Muscle of back (tissue), 11 donors: Measurements from ENCODE around the gene DCAF10. TPM values are rescaled to one million over a fixed set of nuclear protein-coding genes. Genes with fewer than 3 reads are reported as not detected.
"Not testable (repeated sequence)": the region's sequence is repeated elsewhere in the genome, so short reads cannot be mapped to it uniquely, and the experiment has no call there.

Experiments
- DNase-seq, 3 donors: peaks; one replicate each; pipeline versions ENCODE4 v3.0.0 to v3.0.0-alpha.2; 2013
- polyA plus RNA-seq, 10 donors: library from polyadenylated mRNA; unstranded; fragments of 120-200 nt; gene quantifications; one replicate each; pipeline ENCODE4 v1.2.1, GENCODE V29; 2013; ENCODE audit not compliant: insufficient read length in 10 of 10

DCAF10 gene
- polyA plus RNA-seq, 10 donors: 18.5 to 32.2 (median 25.1) TPM

DNA sequence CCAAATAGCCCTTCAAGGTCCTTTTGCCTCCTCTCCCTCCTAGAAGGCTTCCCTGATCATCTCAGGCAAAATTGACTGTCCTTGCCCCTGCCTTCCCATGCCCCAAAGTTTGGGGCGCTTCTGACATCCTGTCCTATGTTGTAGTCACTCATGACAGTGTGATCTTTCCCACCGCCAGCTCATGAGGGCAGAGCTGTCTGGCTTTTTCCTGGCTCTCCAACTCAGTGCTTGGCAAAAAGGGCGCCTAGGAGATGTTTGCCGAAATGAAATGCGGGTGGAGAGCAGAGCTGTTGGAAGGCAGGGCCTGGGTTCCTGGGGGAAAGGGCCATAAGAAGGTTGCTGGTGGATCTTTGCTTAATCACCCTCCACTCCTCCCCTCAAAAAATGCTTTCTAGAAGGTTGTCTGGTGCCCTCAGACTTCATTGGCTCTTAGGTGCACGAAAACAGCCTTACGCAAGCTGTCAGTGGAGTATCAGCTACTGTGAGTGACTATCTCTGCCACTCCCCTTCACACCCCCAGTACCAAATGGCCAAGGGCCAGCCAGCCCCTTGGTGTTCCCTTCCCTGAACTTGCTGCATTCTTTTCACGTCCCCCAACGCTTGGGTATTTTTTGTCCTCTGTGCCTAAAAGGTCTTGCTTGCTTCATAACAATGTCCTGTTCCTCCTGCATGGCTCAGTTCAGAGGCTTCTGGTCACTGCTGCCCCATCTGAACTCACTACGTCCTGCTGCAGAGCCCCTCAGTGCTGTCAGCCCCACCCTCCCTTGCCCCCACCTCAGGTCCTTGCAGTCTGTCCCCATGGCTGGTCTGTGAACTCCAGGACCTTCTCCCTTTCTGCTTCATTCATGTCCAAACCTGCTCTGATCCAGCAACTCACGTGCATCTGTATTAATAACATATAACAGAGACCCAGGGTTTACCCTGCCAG lies 106.0 kb downstream of the DCAF10 start:
- DNase-seq: no peak

DNA sequence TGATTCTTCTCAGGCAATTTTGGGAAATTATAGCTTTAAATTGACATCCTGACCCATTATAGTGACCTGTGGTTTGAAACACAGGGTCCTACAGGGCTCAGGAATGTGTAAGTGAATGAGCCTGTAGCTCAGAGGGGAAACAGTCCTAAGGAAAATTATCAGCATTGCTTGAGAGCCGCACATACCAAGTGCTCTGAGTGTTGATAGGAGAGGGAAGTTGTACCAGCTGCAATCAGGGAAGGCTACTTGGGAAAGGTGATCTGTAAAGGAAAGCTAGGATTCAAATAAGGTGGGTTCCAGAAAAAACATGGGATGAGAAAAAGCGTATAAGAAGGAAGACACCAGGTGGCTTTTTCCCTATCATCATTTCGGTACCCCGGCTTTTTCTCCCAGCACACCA lies 107.7 kb downstream of the DCAF10 start:
- DNase-seq: no peak

DNA sequence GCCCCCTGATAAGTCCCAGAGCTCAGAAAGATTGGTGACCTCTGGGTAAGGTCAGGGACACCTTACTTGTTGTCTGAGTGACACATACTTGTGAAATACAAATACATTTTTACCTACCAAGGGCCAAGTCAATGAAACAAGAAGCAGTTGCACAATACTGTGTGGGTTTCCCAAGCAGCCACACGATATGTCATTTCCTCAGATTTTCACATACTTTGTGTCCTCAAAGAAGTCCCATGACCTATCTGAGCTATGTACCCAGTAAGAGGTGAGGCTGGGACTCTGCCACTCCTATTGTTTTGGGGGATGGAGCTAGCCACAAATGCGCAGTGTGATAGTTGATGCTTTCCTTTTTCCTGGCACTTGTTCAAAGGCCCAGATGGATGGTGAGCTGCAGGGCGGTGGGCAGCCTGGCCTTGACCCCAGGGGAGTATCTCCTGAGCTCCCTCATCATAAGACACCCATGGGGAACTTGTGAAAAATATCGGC lies 108.1 kb downstream of the DCAF10 start:
- DNase-seq: no peak

DNA sequence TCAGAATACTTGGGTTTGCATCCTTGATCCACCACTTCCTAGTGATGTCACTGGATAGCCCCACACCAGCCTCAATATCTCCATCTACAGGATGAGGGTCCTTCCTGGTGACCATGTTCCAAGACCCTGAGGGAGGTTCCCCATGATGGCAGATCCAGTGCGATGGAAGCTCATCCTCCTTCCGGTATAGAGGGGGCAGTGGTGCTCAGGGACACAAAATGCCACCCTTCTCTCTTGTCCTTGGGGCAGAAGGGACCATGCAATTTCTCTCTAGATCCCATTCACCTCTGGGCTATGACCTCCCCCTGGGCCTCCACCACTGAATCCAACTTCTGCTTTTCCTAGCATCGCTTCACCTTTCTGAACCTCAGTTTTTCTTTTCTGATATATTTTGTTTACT lies 108.7 kb downstream of the DCAF10 start:
- DNase-seq: no peak

DNA sequence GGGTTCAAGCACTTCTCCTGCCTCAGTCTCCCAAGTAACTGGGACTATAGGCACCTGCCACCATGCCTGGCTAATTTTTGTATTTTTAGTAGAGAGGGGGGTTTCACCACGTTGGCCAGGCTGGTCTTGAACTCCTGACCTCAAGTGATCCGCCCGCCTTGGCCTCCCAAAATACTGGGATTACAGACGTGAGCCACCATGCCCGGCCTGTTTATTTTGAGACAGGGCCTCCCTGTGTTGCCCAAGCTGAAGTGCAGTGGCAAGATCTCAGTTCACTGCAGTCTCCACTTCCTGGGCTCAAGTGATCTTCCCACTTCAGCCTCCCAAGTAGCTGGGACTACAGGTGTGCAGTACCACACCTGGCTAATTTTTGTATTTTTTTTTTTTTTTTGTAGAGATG lies 109.2 kb downstream of the DCAF10 start:
- not testable (repeated sequence) for DNase-seq

DNA sequence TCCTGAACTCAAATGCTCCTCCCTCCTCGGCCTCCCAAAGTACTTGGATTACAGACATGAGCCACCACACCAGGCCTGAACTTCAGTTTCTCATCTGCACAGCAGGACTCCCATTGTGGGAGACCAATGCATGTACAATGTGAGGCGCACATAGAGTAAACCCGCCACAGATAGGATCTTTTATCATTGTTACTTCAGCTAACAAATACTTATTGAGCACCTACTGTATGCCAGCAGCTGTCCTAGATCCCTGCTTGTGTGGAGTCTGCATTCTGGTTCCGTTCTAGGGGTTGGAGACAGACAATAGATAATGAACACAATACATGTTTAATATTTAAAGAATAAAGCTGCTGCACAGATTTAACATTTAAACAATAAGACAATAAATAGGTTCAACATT lies 109.7 kb downstream of the DCAF10 start:
- DNase-seq: no peak

DNA sequence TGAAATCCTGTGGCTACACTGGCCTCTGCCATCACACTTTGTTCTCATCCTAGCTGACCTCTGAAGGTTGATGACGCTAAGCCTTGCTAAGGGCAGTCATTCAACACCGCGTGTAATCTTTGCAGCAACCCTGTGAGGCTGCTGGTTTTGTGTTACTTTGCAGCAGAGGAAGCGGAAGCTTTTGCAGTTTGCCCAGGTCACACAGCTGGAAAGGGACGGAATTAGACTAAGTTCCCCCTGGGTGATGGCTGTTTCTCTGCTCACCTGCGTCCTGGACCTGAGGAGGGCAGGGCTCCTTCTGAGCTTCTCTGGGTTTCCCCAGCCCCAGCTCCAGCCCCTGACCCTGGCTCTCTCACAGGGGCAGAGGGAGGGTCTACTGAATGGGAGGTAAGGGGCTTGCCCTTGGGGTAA lies 110.7 kb downstream of the DCAF10 start:
- DNase-seq: no peak

DNA sequence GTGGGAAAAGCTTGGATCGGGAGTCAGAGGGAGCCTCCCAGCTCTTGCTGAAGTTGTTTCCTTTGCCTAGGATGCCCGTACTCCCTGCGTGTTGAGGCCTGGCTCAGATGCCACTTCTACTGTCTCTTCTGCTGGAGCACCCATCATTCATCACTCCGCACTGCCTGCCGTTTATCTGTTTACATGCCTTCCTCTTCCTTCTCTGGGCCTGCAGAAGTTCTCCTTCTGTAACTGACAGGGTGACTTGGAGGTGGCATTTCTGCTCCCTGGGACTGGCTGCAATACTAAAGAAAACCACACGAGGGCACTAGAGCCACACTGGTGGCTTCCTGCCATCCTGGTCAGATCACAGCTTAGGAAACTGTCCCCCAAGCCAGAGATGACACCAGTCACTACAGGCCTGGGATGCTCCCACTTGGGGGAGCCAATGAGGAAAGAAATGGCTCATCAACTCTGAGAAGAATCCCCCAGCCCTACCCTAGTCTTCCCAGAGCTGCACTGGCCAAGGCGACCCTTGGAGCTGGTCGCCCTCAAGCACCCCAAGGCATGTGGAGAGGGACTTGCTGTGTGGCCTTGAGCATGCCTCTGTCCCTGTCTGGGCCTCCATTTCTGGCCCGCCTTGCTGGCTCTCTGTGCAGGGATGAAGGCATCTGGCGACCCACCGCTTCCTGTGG lies 113.0 kb downstream of the DCAF10 start:
- peak; percentile 80 to 91 (median 80) for DNase-seq

DNA sequence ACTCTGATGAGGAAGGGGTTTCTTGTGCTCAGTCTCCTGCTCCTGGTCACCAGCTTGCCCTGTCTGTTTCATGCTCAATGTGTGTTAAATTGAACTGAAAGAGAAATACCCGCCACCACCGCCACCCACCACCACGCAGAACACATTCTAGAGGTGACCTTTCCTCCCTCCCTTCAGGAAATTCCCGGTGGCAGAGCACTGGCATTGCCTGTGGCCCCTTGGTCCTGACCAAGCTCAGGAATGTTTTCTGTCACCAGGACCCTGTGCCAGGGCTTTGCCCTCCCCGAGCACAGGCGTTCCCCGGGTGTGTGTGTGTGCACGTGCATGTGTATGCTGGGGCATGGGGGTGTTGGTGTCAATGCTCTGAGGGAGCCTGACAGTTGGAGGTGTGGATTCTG lies 113.6 kb downstream of the DCAF10 start:
- DNase-seq: no peak

DNA sequence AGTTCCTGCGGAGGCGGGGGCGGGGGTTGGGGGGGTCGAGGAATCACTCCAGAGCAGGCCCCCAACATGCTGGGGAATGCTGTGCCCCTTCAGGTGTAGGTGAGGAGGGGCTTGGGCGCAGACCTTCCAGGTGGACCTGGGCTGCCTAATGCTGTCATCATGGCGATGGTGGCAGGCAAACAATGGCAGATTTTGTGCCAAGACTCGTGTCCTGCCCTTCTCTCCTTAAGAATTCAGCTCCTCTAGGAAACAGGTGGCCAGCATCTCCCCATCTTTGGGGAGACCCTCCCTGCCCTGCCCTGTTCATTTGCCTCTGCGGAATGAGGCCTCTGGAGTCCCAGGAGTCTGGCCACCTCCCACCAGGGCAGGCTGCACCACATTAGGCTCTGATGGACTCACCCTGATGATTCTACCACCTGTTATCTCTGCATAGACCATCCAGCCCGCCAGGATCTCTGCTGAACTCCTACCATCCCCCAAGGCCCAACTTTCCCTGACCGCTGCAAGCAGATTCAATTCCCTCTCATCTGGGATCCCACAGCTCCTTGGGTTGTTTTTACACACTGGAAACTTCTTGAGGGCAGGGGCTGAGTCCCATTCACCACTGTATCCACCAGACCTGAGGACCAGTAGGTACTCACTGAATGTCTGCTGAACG lies 114.2 kb downstream of the DCAF10 start:
- no peak for DNase-seq

DNA sequence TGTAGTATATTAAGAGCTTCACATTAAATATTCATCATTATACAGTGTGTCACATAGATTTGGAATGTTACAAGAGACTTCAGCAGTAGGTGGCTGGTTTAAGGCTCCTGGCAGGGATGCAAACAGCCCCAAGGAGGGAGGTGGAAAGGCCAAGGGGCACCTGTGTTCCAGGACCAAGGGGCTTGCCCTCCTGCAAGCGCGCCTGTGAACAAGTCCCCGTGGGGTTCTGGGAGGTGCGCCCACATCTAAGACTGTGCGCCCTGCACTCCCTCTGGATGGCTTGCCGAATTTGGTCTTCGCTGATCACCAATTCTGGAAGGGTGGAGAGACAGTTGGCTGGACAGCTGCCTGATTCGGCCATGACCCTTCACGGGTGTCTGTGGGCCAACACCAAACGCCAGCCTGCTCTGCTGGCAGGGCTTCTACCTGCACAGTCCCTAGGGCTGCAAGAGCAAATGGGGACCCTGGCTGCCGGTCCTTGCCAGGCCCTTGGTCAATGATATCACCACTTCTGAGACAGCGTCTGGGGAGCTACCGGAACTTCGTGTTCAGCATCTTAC lies 115.4 kb downstream of the DCAF10 start:
- DNase-seq: no peak

DNA sequence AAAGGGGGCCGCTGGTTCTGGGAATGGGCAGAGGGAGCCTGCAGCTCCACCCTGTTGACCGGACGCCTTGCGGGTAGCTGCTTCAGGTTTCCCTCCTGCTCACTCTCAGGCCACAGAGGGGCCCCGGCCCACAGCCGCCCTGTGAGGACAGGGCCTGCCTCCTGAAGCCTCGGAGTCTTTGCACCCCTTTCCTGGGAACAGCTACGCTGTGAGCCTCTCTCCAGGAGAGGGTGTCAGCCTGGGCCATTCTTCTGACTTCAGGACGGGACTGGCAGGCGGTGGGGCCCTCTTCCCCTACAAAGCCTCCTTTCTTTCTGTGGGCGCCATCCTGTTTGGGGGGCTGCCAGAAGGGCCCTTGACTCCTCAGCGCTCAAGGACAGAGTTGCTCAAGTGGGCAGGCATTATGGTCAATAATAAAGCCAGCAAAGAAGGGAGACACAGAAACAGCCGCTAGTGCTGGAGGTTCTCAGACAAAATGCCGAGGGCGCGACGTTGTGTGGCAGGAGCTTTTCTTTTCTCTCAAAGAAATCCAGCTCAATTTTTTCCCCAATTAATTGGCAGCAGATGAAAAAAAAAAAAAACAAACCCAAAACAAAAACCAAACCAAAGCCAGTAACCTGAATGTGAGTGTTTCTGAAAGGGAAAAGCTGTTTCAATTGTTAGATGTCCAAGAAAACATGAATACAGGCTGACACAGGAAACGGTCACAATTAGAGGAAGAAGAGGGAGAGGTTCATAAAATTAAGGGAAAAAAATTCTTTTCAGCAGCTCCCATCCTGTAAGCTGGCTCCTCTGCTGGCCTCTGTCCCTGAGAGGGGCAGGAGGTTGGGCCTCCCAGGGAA lies 116.1 kb downstream of the DCAF10 start:
- DNase-seq: no peak

Other genes with a start within 250 kb of the DCAF10 start
- gene FBXO10, start 224.4 kb upstream of the DCAF10 start, polyA plus RNA-seq: 10 to 100 TPM; 22.8 to 39.8 (median 32.9) TPM
- gene TOMM5, start 208.2 kb upstream of the DCAF10 start, polyA plus RNA-seq: 100 to 1,000 TPM in 1 of 10 donors, 10 to 100 TPM in 9; 71.5 to 102 (median 76.2) TPM
- gene FRMPD1, start 149.8 kb upstream of the DCAF10 start, polyA plus RNA-seq: 10 to 100 TPM in 4 of 10 donors, 1 to 10 TPM in 6; 6.1 to 14.4 (median 9.6) TPM
- 10 to 100 TPM in 4 of 10 donors, 1 to 10 TPM in 6; 6.3 to 15.4 (median 9.1) TPM for gene TRMT10B, start 47.0 kb upstream of the DCAF10 start, polyA plus RNA-seq
- 10 to 100 TPM; 20.3 to 28.7 (median 23.1) TPM for gene EXOSC3, start 15.7 kb upstream of the DCAF10 start, polyA plus RNA-seq
- gene SLC25A51, start 103.3 kb downstream of the DCAF10 start, polyA plus RNA-seq: 10 to 100 TPM; 10.0 to 14.7 (median 12.9) TPM